Testis (tissue), 2 donors: Measurements from ENCODE around the gene AASDH.

ENCODE experiments used
- CTCF ChIP-seq, 3 experiments: fragments of 450-650 bp in 2 of 3; fragments of 200-600 bp in 1 of 3; sonication (generic) in 1 of 3; IDR thresholded peaks; one replicate each; pipeline ENCODE4 v1.5.1; 2016 to 2019; ENCODE audit warnings: antibody characterized with exemption in 3 of 3, mild to moderate bottlenecking in 2 of 3, moderate library complexity in 1 of 3
- POLR2A ChIP-seq: fragments of 450-650 bp; IDR thresholded peaks from one replicate; pipeline ENCODE4 v1.6.1; 2017; ENCODE audit warnings: antibody characterized with exemption, mild to moderate bottlenecking, moderate library complexity

- TF ChIP-seq CTCF (IDR thresholded peaks at IDR 0.05) (no peak), POLR2A (no peak)
Measured at GRCh38 chr4:56408978-56409377, 21.7 kb upstream of the AASDH start.
